Stimulated activated CD4-positive, alpha-beta T cell treated with anti-CD3 and anti-CD28 coated beads, Interleukin-15, amount 100 ng/mL, for 48 hours (primary cell): ENCODE measurements around the gene CIB4.

Experiments used
- DNase-seq, 2 donors: peaks; one replicate each; pipeline ENCODE4 v3.0.0-alpha.2; 2020; ENCODE audit warnings: low read depth in 2 of 2

Gene CIB4

GRCh38 chr2:26640781-26641564 is at the start of gene CIB4:
TSS of gene CIB4 (minus strand) at chr2:26641366. CDS start at chr2:26641314, 52 bp downstream.
- no peak for DNase-seq

GRCh38 chr2:26687801-26688200 is 46.6 kb upstream of the CIB4 start:
- DNase-seq, result no peak

- no peak for DNase-seq
Measured at GRCh38 chr2:26687328-26687727, 46.2 kb upstream of the CIB4 start.

- no peak for DNase-seq
Measured at GRCh38 chr2:26685989-26686839, 45.0 kb upstream of the CIB4 start.

- no peak for DNase-seq
Measured at GRCh38 chr2:26685341-26685740, 44.2 kb upstream of the CIB4 start.

- DNase-seq, result no peak
Measured at GRCh38 chr2:26683583-26683982, 42.4 kb upstream of the CIB4 start.

GRCh38 chr2:26682155-26682554 is 41.0 kb upstream of the CIB4 start:
- DNase-seq, result no peak

GRCh38 chr2:26681656-26682055 is 40.5 kb upstream of the CIB4 start:
- DNase-seq, result no peak

GRCh38 chr2:26679867-26680266 is 38.7 kb upstream of the CIB4 start:
- DNase-seq, result no peak

- no peak for DNase-seq
Measured at GRCh38 chr2:26678035-26678434, 36.9 kb upstream of the CIB4 start.

- DNase-seq, result no peak
Measured at GRCh38 chr2:26675651-26676255, 34.6 kb upstream of the CIB4 start.

- no peak for DNase-seq
Measured at GRCh38 chr2:26674771-26675170, 33.6 kb upstream of the CIB4 start.

- DNase-seq, result no peak
Measured at GRCh38 chr2:26674002-26674751, 33.0 kb upstream of the CIB4 start.

GRCh38 chr2:26672818-26673393 is 31.7 kb upstream of the CIB4 start:
- no peak for DNase-seq

- no peak for DNase-seq
Measured at GRCh38 chr2:26672112-26672817, 31.1 kb upstream of the CIB4 start.

GRCh38 chr2:26671691-26672090 is 30.5 kb upstream of the CIB4 start:
- no peak for DNase-seq

GRCh38 chr2:26670931-26671460 is 29.8 kb upstream of the CIB4 start:
- no peak for DNase-seq

- no peak for DNase-seq
Measured at GRCh38 chr2:26670171-26670570, 29.0 kb upstream of the CIB4 start.

GRCh38 chr2:26668856-26669750 is 27.9 kb upstream of the CIB4 start:
- no peak for DNase-seq

- no peak for DNase-seq
Measured at GRCh38 chr2:26668041-26668440, 26.9 kb upstream of the CIB4 start.
